Measurements from ENCODE around the gene PRSS36. TPM values are rescaled to one million over a fixed set of nuclear protein-coding genes. Genes with fewer than 3 reads are reported as not detected.
"Not testable (repeated sequence)": the region's sequence is repeated elsewhere in the genome, so short reads cannot be mapped to it uniquely, and the experiment has no call there.

The PRSS36 gene
- total and polyA plus RNA-seq, 10 donors: 0.70 to 2.6 (median 1.5) TPM; not detected in 1

GRCh38 chr16:31141489-31142108 lies 8.3 kb downstream of the PRSS36 start:
- Histone ChIP-seq H3K27ac (peak overlapping the region; percentile 37 to 95 (median 87)), H3K27me3 (replicated peaks in 1 of 7) (no peaks in the 10 kb centered on the region), H3K4me3 (peak overlapping the region in 5 of 8 donors; percentile 6 to 81 (median 47)), H3K4me1 (peaks cover 7 to 47% (median 26%) of the 10 kb centered on the region in 6 donors), H3K9me3 (no peaks in the 10 kb centered on the region), H3K36me3 (no peaks in the 10 kb centered on the region)
- peak; percentile 87 for DNase-seq
- intact Hi-C loops (cut with DNase I; ENCODE audit: low total_unique reads): loop anchor here (2.0 kb wide), 1 partner anchor 37 kb away; no protein-coding TSS in a partner anchor
- no peak for TF ChIP-seq CTCF (IDR thresholded peaks at IDR 0.05 in 8 of 11, conservative IDR thresholded peaks at IDR 0.05 in 3 of 11)
- no peak for TF ChIP-seq POLR2AphosphoS5 (IDR thresholded peaks at IDR 0.05)
- no peak for TF ChIP-seq POLR2A (IDR thresholded peaks at IDR 0.05)
- 27 to 54% (median 51%) methylated on average over 9 to 10 of the region's 10 CpGs for WGBS, 5 donors

- Histone ChIP-seq H3K4me1 (peaks cover 7 to 47% (median 26%) of the 10 kb centered on the region in 6 donors), H3K27ac (peak overlapping the region in 7 of 8 donors; percentile 75 to 95 (median 88))
- intact Hi-C loops (cut with DNase I; ENCODE audit: low total_unique reads); H3K4me3 ChIP-seq; H3K27me3 ChIP-seq (replicated peaks in 1 of 7); H3K9me3 ChIP-seq; DNase-seq; H3K36me3 ChIP-seq: not testable (repeated sequence)
- WGBS, 5 donors: 89 to 93% (median 92%) methylated on average over 9 of the region's 9 CpGs
These were observed 8.8 kb downstream of the PRSS36 start for GRCh38 chr16:31141071-31141469.

- H3K27me3 ChIP-seq (replicated peaks in 1 of 7): no peaks in the 10 kb centered on the region
- peak overlapping the region in 7 of 8 donors; percentile 3 to 70 (median 55) for H3K27ac ChIP-seq
- intact Hi-C loops (cut with DNase I; ENCODE audit: low total_unique reads): no loop called here
- no peaks in the 10 kb centered on the region for H3K9me3 ChIP-seq
- 58 to 80% (median 71%) methylated on average over 23 to 27 of the region's 27 CpGs for WGBS, 5 donors
- TF ChIP-seq CTCF (IDR thresholded peaks at IDR 0.05 in 8 of 11, conservative IDR thresholded peaks at IDR 0.05 in 3 of 11): no peak
- peak; percentile 14 to 52 (median 48) for TF ChIP-seq POLR2AphosphoS5 (IDR thresholded peaks at IDR 0.05)
- DNase-seq: no peak
- no peaks in the 10 kb centered on the region for H3K36me3 ChIP-seq
- H3K4me3 ChIP-seq: peak overlapping the region in 1 of 8 donors; percentile 39
- peaks cover 7 to 64% (median 34%) of the 10 kb centered on the region in 6 donors for H3K4me1 ChIP-seq
These were observed 11.0 kb downstream of the PRSS36 start for GRCh38 chr16:31138621-31139578.

GRCh38 chr16:31136822-31137499 lies 12.9 kb downstream of the PRSS36 start:
- H3K9me3 ChIP-seq; H3K27ac ChIP-seq; DNase-seq; H3K4me3 ChIP-seq; H3K27me3 ChIP-seq (replicated peaks in 1 of 7); intact Hi-C loops (cut with DNase I; ENCODE audit: low total_unique reads): not testable (repeated sequence)
- peaks cover 0 to 16% (median 8%) of the 10 kb centered on the region in 6 donors for H3K36me3 ChIP-seq
- 86 to 94% (median 88%) methylated on average over 20 of the region's 20 CpGs for WGBS, 5 donors
- peaks cover 5 to 57% (median 22%) of the 10 kb centered on the region in 6 donors for H3K4me1 ChIP-seq
